ENCODE results near the gene DEPDC1B.
"Not testable (repeated sequence)": the region's sequence is repeated elsewhere in the genome, so short reads cannot be mapped to it uniquely, and the experiment has no call there.

The DEPDC1B gene

GRCh38 chr5:60583616-60584015 lies 116.3 kb downstream of the DEPDC1B start:
- no peak for DNase-seq (ENCODE audit: low read depth)

DNA sequence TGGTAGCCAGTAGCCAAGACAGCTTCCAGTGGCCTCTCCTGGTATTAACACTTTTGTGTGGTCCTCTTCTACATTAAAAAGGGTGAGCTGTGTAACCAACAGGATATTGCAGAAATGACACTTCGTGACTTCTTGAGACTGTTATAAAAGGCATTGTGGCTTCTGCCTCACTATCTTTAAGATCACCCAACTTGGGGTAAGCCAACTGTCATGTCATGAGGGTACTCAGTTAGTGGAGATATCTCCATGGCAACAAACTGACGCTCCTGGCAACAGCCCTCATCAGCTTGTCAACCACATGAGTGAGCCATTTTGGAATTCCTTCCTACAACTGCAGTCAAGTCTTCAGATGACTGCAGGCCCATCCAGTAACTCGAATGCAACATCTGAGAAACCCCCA lies 121.7 kb downstream of the DEPDC1B start:
- DNase-seq (ENCODE audit: low read depth): no peak

DNA sequence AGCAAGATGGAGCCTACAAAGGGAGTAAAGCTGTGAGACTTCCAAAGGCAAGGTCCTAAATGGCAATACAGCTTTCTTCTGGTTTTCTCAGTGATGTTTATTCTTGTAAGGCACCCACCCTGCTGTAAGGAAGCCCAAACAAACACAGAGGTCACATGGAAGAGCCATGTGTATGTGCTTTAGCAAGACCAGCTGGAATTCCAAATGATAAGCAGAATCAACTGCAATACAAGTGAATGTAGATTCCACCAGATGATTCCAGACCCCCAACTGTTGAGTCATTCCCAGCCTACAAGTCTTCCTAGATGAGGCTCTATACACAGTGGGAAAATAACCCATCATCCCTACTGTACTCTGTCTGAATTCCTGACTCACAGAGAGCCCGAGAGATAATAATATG lies 122.8 kb downstream of the DEPDC1B start:
- DNase-seq (ENCODE audit: low read depth): no peak

GRCh38 chr5:60576425-60576824 lies 123.5 kb downstream of the DEPDC1B start:
- DNase-seq (ENCODE audit: low read depth): no peak

DNA sequence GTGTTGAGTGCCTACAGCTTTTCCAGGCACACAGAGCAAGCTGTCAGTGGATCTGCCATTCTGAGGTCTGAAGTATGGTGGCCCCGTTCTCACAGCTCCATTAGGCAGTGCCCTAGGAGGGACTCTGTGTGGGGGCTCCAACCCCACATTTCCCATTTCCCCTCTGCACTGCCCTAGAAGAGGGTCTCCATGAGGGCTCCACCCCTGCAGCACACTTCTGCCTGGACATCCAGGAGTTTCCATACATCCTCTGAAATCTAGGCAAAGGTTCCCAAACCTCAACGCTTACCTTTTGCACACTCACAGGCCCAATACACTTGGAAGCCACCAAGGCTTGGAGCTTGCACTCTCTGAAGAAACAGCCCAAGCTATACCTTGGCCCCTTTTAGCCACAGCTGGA lies 131.3 kb downstream of the DEPDC1B start:
- DNase-seq (ENCODE audit: low read depth): no peak

DNA sequence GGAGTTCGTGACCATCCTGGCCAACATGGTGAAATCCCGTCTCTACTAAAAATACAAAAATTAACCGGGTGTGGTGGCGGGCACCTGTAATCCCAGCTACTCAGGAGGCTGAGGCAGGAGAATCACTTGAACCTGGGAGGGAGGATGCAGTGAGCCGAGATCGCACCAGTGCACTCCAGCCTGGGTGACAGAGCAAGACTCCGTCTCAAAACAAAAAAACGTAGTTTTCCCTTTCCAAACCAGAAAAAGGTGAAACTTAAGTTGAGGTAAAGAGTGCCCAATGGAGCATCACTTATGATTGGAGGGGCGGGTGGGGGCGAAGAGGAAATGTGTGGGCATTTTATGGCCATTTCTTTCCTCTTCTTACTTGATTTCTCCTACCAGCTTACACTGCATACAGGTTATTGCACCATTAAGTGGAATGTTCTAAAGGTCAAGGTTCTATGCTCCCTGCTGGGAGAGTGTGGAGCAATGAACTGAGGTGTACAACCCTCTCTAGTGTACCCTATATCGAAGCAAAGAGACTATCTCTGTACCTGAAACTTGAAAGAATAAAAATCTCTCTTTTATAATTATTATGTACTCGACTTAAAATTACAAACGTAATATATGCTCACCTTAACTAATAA lies 136.2 kb downstream of the DEPDC1B start:
- DNase-seq (ENCODE audit: low read depth): no peak

DNA sequence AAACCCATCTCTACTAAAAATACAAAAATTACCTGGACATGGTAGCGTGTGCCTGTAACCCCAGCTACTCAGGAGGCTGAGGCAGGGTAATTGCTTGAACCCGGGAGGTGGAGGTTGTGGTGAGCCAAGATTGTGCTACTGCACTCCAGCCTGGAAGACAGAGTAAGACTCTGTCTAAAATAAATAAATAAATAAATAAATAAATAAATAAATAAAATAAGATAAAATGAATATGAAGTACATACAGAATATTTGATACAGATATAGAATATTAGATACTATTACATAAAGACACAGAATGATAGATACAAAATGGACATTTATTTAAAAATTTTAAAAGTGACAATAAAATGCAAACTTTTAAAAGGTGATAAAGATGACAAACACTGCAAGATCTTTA lies 146.7 kb downstream of the DEPDC1B start:
- not testable (repeated sequence) for DNase-seq (ENCODE audit: low read depth)

DNA sequence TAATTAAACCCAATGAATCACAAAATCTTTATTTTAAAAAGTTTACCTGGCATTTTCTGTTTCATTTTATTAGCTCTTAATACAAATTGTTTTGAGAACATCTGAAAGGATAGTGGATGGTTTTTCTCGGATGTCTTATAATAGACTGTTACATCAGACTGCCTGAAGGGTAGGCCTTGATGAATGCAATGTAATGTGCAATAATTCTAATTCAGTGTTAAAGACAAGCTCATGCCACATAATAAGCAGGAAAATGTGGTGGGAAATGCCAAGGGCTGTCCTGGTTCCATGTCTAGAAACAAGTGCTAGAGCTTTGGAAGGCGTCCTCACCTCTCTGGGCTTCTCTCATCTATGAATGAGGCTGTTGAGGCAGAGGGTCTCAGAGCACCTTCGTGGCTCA lies 148.1 kb downstream of the DEPDC1B start:
- no peak for DNase-seq (ENCODE audit: low read depth)

GRCh38 chr5:60551250-60551649 lies 148.7 kb downstream of the DEPDC1B start:
- no peak for DNase-seq (ENCODE audit: low read depth)

- no peak for DNase-seq (ENCODE audit: low read depth)
These were observed 149.7 kb downstream of the DEPDC1B start for GRCh38 chr5:60550311-60550710.

- DNase-seq (ENCODE audit: low read depth): no peak
These were observed 150.1 kb downstream of the DEPDC1B start for GRCh38 chr5:60549841-60550240.
